NCI-H187 (cell line): ENCODE data around the gene DNAJC25.
"Not testable (repeated sequence)": the region's sequence is repeated elsewhere in the genome, so short reads cannot be mapped to it uniquely, and the experiment has no call there.

ENCODE experiments used
- DNase-seq, 2 experiments: peaks; one replicate each; lab custom pipeline; 2025; lab: John Stamatoyannopoulos, UW

Gene DNAJC25

GRCh38 chr9:111631214-111631971 lies at the start of gene DNAJC25:
Gene DNAJC25 (plus strand): TSS chr9:111631334. CDS start chr9:111631408, 74 bp downstream.
- peak; percentile 81 to 88 for DNase-seq

GRCh38 chr9:111582888-111583287 lies 48.2 kb upstream of the DNAJC25 start:
- DNase-seq = no peak

- no peak for DNase-seq
Observed at GRCh38 chr9:111586378-111586777, 44.8 kb upstream of the DNAJC25 start.

- DNase-seq = no peak
Observed at GRCh38 chr9:111588846-111589245, 42.3 kb upstream of the DNAJC25 start.

- no peak for DNase-seq
Observed at GRCh38 chr9:111597852-111598732, 33.0 kb upstream of the DNAJC25 start.

- DNase-seq = no peak
Observed at GRCh38 chr9:111598733-111599091, 32.4 kb upstream of the DNAJC25 start.

- DNase-seq = no peak
Observed at GRCh38 chr9:111599092-111599954, 31.8 kb upstream of the DNAJC25 start, which contains the start of gene PTGR1. Gene PTGR1 (minus strand): TSS chr9:111599647. CDS start chr9:111597422, 2,225 bp downstream.

GRCh38 chr9:111599955-111600343 lies 31.2 kb upstream of the DNAJC25 start:
- DNase-seq = no peak

GRCh38 chr9:111601237-111602018 lies 29.7 kb upstream of the DNAJC25 start:
- no peak for DNase-seq

GRCh38 chr9:111603041-111603440 lies 28.1 kb upstream of the DNAJC25 start:
- no peak for DNase-seq

- DNase-seq = no peak
Observed at GRCh38 chr9:111604054-111604615, 27.0 kb upstream of the DNAJC25 start.

GRCh38 chr9:111605041-111605559 lies 26.0 kb upstream of the DNAJC25 start:
- DNase-seq = no peak

GRCh38 chr9:111610149-111610548 lies 21.0 kb upstream of the DNAJC25 start:
- DNase-seq = no peak

- no peak for DNase-seq
Observed at GRCh38 chr9:111610845-111611244, 20.3 kb upstream of the DNAJC25 start.

- DNase-seq = no peak
Observed at GRCh38 chr9:111613436-111614040, 17.6 kb upstream of the DNAJC25 start.

GRCh38 chr9:111615928-111616327 lies 15.2 kb upstream of the DNAJC25 start:
- DNase-seq = no peak

GRCh38 chr9:111617349-111617748 lies 13.8 kb upstream of the DNAJC25 start:
- not testable (repeated sequence) for DNase-seq

GRCh38 chr9:111621895-111622480 lies 9.1 kb upstream of the DNAJC25 start:
- no peak for DNase-seq

GRCh38 chr9:111622626-111623025 lies 8.5 kb upstream of the DNAJC25 start:
- DNase-seq = no peak
